Activated CD8-positive, alpha-beta memory T cell treated with anti-CD3 and anti-CD28 coated beads for 48 hours (primary cell): ENCODE results near the gene FAM168A.

Experiments used
- DNase-seq, 3 experiments: peaks; one replicate each; pipeline ENCODE4 v3.0.0-alpha.2; 2020; ENCODE audit warnings: low read depth in 2 of 3, low spot score in 2 of 3

The FAM168A gene

DNA sequence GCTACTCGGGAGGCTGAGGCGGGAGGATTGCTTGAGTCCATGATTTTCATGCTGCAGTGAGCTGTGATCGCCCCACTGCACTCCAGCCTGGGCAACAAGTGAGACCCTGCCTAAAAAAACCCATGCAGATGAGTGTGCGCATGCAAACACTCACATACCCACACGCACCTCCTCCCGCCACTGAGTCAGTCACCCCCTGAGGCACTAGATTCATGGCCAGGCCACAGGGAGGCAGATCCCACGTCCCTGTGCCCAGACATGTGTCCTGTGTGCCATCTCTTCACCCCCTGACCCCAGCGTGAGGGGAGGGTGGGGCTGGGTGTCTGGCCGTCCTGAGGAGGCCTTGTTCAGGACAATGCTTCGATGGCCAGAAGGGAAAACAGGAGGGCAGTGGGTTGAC, 206.2 kb downstream of the FAM168A start:
- no peak for DNase-seq

DNA sequence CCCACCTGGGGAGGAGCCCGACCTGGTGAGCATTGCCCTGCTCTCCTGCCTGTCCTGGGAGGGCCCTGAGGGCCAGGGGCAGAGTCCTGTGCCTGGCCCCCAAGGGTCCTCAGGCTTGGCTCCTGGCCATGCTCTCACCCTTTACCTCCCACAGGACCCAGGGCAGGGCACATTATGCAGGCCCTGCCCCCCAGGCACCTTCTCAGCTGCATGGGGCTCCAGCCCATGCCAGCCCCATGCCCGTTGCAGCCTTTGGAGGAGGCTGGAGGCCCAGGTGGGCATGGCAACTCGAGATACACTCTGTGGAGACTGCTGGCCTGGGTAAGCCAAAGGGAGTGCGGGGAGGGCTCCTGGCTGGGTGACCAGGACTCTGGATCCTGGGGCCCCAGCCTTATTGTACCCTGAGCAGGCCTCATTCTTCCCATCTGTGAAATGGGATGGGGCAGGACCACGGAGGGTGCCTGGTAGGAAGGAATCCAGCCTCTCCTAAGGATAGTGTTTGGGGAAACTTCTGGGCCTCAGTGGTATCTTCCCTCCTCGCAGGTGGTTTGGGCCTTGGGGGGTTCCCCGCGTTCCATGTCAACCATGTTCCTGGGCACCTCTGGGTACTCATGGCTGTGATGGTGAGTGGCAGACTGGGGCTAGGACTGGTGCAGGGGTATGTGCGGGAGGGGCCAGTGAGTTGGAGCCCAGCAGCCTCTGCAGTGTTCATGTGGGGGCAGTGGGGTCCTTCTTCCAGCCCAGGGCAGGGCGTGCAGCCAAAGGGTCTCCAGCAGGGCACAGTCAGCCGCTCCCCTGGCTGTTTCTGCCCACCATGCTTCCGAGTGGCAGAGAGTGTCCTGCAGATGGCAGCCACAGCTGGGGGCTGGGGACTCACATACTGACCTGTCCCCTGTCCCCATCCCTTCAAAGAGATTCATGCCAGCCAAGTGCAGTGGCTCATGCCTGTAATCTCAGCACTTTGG, 207.0 kb downstream of the FAM168A start:
- DNase-seq, result no peak

DNA sequence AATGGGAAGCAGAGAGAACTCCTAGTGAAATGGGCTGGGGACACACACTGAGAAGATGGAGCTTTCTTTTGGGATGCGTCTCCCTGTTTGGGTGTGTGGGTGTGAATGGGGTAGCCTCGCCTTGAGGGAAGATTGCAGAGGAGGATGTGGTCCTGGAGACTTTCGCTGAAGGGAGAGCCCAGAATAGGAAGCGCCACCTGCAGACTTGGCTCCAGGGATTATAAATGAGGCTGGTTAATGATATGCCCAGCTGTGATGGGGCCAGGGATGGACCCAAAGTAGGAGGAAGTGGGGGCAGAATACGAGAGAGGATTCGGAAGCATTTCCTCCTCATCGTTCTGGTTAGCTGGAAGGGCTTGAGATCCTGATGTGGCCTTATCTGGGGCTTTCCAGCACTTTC, 208.0 kb downstream of the FAM168A start:
- DNase-seq, result no peak

DNA sequence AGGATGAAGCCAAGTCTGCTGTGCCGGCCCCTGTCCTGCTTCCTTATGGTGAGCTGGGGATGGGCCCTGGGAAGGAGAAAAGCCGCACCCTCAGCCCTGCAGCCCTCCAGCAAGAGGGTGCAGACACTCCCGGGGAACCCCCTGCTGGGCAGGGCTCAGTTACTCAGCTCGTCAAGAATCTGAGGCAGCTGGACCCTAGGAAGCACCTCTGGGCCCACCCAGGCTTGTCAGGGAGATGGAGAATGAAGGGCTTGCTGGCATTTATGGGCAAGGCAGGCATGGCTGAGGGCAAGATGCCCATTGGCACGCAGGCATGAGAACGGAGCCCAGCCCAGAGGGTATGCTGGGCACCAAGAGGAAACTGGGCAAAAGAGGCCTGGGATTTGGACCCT, 208.8 kb downstream of the FAM168A start:
- DNase-seq, result no peak

DNA sequence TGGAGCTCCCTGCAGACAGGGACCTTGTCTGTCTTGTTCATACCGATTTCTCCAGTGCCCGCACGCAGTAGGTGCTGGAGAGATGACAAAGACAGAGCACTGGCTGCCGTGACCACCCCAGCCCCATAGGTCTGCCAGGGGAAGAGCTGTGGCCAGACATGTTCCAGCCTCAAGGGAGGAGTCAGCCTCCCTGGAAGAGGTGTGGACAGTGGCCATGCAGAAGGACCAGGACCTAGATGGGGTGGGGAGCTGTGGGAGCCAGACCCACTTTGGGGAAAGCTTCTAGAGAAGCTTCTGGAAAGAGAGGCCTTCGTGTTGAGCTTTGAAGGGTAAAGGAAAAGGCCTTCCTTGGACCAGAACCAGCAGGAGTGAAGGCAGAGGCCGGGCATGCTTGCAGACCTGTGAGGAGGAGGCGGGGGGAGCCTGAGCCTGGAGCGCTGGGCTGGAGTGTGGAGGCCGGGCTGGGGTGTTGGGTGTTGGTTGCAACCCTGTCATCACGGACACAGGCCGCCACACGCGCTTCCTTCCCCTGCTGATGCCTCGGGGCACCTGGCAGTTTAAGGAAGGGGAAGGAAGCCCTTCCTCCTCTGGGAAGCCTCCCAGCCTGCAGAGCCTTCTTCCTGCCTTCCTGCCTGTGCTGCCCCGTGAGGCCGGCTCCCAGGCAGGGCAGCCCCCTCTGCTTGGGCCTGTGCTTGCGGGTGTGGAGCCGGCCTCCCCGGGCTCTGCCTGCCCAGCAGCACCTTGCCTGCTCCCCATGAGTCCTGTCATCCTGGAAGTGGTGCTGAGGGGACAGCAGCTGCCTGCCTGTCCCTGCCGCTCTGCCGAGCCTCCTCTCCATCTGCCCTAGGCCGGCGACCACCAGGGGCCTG, 209.4 kb downstream of the FAM168A start:
- DNase-seq, result no peak

DNA sequence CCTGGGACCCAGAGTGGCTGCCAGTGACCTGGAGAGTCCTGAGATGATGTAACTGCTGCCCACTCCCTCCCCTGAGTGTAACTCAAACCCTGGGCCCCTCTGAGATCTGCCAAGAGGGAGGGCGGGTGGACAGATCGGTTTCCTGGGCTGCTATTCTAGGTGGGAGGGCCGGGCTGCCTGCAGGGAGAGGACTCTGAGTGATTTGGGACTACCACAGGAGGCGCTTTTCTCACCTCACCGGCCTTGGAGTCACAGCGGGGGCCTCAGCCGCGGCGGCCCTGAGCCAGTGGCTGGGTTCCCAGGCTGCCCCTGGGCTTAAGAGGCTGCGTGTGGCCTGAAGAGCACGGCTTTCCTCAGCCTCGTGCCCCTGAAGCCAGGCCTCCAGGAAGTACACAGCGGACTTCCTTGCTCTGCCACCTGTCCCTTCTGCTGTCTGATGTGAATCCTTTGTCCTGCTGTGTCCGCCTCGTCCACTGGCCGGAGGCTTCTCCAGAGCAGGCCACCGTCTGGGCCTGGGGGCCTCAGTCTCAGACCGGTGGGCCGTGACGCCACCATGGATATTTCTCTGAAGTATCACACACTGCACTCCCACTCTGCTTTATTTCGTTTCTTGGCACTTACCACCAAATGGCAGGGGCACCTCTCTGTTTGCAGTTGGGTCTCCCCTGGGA, 210.2 kb downstream of the FAM168A start:
- DNase-seq, result no peak

DNA sequence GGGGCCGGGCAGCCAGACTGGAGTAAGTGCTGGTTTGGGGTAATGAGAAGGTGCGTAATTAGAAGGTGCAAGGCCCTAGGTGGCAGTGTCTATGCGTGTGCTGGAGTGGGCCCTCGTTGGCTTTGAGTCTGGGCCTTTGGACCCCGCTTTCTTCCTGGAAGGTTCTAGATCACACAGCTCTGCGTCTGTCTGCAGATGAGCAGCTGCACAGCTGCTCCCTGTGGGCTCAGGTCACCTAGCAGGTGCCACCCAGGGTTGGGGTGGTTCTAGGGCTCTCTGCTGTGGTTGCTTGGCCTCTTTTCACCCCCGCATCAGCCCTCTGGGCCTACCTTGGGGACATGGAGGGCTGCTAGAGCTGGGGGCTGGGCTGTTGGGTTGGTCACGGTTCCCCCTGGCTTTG, 211.4 kb downstream of the FAM168A start:
- no peak for DNase-seq

DNA sequence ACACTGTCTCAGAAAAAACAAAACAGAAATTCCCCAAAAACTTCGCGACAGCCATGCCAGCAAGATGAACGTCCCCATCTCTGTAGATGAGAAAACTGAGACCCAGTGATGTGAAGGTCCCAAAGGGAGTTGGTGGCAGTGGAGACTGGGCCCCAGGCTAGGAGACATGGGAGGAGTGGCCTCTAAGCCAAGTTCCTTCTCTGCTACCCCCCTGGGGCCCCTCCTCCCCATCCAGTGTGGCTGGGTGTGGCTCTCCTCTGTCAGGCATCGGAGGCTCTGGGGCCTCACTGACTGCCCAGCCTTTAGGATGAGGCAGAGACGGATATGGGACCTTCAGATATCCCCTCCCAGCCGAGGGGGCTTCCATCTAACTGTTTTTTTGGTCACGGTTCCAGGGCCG, 211.9 kb downstream of the FAM168A start:
- no peak for DNase-seq

DNA sequence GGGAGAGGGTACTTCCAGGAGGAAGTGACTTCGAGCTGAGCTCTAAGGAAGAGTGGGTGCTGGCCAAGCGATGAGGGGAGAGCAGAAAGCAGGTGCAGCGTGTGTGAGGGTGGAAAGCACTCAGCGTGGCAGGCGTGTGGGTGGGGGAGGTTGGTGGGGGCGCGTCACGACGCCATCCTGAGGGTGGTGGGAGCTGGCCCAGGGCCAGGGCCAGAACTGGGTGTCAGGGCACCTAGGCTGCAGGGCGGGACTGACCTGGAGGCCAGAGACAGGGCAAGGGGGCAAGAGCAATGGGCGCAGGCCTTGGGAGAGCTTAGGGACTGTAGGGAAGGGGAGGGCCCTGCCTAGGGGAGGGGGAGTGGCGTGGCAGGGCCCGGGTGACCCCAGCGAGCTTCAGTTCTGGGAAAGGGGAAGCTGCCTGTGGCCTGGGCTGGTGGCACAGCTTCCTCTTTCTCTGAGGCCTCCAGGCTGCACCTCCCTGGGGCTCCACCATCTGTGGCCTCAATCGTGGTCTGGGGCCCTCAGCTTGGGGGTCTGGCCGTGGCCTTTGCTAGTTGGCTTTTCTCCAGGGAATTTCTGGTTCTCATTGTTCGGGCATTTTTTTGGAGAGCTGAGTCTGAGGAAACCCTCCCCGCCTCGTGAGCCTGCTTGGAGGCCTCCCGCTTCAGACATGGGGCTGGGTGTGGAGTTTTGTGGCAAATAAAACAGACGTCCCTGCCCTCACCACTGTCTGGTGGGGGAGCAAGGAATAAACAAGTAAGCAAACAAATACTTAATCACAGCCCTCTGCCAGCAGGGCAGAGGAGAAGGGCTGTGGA, 212.8 kb downstream of the FAM168A start:
- no peak for DNase-seq

DNA sequence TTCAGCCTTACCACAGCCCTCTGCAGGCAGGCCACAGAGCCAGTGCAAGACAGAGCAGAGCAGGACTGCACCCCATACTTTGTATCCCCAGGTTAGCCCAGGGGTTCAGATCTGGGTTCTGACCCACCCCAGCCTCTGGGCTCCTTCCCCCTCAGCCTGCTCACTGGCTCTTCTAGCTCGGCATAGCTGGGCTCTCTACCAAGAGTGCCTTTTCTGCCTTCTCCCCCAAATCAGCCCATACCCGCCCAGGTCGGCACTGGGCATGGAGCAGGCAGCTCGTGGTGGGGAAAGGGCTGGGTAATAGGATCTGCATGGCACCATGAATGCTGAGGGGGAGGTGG, 213.4 kb downstream of the FAM168A start:
- DNase-seq, result no peak

DNA sequence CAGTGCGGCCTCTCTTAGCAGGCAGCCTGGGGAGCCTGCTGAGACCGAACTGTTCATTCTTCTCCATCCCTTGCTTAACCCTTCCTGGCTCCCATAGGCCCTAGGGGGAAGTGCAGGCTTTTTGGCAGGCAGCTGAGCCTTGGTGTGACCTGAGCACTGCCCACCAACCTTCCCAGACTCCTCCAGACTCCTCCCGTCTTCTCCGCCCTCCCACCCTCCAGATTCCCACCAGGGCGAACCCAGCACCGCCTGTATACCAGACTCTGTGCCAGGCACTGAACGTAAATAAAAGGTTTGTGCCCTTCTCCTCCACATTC, 213.8 kb downstream of the FAM168A start:
- no peak for DNase-seq

DNA sequence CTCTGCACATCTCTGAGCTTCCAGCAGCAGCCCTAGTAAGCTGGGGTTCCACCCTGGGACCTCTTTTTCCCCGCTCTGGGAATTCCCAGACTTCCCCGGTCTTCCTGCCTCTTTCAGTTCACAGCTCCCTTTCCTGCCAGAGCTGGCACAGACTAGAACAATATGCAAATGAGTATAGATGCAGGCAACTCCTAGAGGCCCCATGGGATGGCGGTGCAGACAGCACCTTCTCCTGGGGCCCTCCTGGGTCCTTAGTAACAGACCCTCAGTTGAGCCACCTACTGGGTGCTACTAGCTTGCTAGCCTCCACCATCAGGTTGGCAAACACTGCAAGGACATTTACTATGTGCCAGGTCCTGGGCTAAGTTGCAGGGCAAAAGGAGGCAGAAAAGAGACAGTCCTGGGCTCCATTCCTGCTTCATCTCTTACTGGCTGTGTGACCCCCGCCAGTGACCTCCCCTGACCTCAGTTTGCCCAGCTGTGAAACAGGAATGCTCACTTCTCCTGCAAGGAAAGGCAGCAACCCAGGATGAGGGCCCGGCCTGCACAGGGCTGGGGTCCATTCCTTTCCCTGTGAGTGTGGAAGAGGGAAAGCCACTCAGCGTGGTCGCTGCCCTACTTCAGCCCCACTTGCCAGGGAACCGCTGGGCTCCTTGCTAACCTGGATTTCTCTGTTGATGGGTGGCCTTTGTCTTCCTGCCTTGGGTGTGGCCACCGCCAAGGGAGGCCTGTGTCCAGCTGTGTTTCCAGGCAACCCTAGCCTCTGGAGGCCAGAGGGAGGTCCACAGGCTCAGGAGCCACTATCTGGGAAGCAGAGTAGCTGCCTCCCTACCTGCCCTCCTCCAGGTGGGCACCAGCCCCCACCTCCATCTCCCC, 214.4 kb downstream of the FAM168A start:
- no peak for DNase-seq

DNA sequence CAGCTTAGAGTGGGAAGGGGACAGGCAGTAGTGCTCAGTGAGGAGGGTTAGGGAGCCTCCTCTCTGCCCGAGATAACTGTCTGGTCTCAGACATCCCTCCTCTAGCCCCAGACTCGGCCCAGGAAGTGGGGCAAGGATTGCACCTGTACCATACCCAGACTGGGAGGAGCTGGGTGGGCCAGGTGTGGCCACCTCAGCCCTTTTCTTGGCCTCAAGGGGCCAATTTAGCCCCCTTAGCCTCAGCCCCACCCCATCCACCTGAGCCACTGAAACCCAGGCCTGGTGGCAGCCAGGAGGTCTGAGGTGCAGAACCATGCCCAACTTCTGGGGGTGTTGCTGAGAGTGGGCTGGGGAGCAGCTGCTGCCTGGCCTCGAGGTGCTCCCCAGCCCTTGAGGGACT, 215.2 kb downstream of the FAM168A start:
- no peak for DNase-seq

DNA sequence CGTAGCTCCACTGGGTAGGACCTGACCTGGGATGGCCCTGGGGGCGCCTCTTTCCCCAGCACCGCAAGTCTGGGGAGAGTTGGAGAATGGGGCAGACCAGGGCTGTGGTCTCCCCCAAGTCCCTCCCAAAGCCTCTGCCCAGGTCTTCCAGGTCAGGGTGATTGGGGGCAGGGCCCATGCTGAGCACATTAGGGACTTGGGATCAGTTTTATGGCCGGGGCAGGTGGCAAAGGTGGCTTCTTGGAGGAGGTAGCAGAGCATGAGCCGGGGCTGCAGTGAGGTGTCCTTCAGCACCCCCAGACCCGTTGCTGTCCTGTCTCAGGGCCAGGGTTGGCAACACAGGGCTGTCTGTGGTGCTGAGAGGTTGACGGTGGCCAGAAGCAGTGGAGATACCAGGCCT, 215.7 kb downstream of the FAM168A start:
- no peak for DNase-seq

DNA sequence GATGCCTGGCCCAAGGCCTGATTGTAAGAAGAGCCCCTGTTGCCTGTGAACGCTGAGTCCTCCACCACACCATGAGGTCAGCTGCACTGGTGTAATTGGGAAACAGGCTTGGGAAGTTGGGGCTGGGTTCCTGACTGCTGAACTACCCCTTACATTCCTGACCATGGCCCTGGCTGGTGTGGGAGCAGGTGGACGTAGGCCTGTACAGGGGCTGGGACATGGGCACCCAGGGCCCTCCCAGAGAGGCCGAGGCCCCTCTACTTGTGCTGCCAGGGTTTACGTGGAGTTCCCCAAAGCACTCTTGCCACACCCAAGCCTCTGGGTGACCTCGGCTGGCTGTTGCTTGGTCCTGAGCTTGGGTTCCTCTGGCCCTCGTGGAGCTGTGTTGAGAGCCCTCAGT, 216.3 kb downstream of the FAM168A start:
- DNase-seq, result no peak

DNA sequence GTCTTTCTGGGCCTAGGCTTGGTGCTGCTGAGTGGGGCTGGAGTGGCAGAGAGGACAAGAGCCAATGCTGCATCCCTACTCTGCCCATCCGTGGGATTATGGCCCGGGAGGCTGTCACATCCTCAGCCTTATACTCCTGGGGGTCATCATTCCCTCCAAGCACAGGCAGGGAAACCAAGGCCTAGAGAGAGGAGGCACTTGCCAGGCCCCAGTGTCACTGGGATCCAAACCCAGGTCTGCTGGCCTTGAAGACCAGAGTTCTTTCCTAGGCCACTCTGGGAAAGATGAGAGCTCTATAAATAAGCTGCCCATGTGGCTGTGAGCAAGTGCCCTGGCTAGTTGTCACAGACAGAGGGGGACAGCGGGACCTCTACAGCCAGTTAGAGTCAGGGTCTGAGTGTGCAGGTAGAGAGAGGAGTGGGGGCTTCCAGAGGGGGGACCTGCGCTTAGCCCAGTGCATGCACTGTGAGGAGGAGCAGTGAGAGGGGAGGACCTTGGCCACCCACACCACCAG, 217.0 kb downstream of the FAM168A start:
- no peak for DNase-seq

DNA sequence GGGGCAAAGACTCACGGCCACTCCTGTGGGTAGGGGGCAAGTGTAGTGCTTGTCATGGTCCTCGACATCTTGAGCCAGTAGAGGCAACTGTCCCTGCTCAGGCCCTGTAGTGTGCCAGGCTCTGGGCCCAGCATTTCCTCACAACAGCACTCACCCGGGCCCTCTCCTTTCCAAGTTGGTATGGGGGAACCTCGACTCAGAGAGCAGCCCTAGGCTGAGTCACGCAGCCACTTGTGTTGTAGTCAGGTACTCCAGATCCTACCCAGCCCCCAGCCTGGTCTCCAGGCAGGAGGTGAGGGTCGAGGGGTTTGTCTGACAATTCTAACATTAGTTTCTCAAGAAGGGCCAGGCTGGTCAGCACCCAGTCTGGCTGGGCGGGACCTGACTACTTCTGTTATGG, 217.6 kb downstream of the FAM168A start:
- no peak for DNase-seq

DNA sequence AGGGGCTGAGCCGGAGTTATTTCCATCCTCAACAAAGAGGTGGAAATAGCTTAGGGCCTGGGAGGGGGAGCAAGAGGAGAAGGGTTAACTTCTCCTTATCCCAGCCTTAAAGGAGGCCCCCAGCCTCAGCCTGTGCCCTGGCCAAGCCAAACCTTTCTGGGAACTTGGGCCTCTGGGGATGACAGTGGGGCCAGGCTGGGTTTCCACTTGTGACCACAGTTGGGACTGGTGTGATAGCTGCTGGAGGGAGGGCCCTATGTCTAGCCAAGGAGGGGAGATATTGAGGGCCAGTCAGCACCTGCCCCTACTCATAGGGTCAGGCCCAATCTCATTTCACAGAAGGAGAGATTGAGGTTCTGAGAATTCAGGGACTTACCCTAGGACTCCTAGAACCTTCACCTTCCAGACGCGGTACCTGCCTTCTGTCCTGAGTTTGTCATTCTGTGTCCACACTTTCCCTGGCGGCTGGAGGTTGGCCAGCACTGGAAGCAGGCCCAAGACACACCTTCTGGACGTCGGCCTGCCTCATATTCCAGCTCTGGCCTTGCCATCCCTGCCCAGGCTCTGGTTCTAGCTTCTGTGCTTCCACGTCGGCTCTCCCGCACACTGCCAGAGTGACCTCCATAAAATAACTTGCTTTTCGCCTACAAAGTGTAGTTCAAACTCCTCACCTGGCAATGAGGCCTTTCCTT, 218.6 kb downstream of the FAM168A start:
- DNase-seq, result no peak
